Measurements from ENCODE around the gene MRPS5.

DNA sequence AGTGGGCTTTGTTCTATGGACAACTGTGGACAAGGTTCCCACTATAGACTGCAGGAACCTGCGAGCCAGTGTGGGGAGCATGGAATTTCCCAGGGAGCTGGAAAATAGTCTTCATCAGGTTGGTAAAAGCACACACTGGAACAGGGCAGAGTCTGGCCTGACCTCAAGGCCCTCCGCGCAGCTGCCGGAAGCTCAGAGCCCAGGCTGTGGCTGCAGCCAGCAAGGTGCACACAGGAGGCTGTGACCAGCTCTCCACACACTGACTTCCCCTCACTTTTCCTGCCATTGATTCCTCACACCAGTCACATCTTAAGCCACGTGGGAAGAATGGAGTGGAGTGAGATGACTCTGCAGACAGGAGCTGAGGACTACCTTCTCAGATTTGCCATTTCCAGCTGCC lies 77.0 kb downstream of the MRPS5 start:
- TF ChIP-seq, protein P1, sequence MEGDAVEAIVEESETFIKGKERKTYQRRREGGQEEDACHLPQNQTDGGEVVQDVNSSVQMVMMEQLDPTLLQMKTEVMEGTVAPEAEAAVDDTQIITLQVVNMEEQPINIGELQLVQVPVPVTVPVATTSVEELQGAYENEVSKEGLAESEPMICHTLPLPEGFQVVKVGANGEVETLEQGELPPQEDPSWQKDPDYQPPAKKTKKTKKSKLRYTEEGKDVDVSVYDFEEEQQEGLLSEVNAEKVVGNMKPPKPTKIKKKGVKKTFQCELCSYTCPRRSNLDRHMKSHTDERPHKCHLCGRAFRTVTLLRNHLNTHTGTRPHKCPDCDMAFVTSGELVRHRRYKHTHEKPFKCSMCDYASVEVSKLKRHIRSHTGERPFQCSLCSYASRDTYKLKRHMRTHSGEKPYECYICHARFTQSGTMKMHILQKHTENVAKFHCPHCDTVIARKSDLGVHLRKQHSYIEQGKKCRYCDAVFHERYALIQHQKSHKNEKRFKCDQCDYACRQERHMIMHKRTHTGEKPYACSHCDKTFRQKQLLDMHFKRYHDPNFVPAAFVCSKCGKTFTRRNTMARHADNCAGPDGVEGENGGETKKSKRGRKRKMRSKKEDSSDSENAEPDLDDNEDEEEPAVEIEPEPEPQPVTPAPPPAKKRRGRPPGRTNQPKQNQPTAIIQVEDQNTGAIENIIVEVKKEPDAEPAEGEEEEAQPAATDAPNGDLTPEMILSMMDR (conservative IDR thresholded peaks at IDR 0.05; ENCODE audit: low read length) = no peak
- no peak for TF ChIP-seq EZH2phosphoT487 (IDR thresholded peaks at IDR 0.05; ENCODE audit: borderline replicate concordance, low read depth, low read length)

Data from OCI-LY7 (cell line).